NCI-H1436 treated with DMSO at 0.1 percent for 48 hours (cell line): ENCODE results near the gene ARHGAP10.
"Not testable (repeated sequence)": the region's sequence is repeated elsewhere in the genome, so short reads cannot be mapped to it uniquely, and the experiment has no call there.

ENCODE experiments used
- DNase-seq: peaks from one replicate; lab custom pipeline; 2025; lab: John Stamatoyannopoulos, UW

Gene ARHGAP10

GRCh38 chr4:147793569-147794313, 61.9 kb downstream of the ARHGAP10 start:
- peak; percentile 17 for DNase-seq

GRCh38 chr4:147794314-147794680, 62.4 kb downstream of the ARHGAP10 start:
- no peak for DNase-seq

- no peak for DNase-seq
Observed at GRCh38 chr4:147794787-147795413, 63.0 kb downstream of the ARHGAP10 start.

- DNase-seq, result not testable (repeated sequence)
Observed at GRCh38 chr4:147799057-147799456, 67.2 kb downstream of the ARHGAP10 start.

DNA sequence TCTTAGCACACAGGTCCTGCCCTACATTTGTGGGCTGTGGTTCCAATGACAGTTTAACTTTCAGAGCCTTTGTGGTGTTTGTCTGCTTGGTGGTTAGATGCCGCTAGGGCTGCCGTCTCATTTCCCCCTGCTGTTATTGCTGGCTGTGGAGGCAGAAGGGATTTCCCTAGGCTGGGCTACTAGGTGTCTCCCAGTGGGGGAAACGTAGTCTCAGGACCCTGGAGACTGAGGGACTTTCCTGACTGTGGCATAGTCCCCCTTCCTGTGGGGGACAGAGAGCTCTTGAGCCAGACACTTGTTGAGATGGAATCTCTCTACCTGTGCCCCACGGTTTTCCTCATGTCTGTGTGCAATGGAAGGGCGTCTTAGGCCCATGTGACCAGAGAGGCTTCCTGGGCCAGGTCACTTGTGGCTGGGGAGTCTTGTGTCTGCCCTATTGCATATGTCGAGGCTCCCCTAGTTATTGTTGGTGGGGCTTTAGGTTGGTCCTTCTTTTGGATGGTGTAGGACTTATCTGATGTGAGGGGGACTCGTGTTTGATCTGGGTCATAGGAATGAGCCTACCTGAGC, 68.2 kb downstream of the ARHGAP10 start:
- no peak for DNase-seq

GRCh38 chr4:147801820-147802219, 69.9 kb downstream of the ARHGAP10 start:
- no peak for DNase-seq

- DNase-seq, result no peak
Observed at GRCh38 chr4:147802346-147802745, 70.5 kb downstream of the ARHGAP10 start.

GRCh38 chr4:147805946-147806345, 74.1 kb downstream of the ARHGAP10 start:
- DNase-seq, result no peak

DNA sequence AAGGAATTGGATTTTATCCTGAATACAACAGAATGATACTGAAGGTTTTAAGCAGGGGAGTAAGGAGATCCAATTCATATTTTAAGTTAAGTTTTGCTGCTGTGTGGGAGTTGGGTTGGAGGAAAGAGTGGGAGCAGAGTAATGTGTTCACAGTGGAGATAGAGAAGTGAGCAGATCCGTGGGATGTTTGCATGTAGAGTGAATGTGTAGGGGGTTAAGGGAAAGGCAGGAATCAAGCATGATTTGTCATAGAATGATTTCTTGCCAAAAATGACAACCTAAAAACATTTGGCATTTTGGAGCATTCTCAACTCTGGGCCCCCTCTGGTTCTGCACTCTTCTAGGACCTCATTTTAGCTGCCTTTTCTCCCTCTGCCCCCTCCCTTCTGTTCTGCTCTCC, 76.6 kb downstream of the ARHGAP10 start:
- no peak for DNase-seq

- no peak for DNase-seq
Observed at GRCh38 chr4:147809211-147809610, 77.3 kb downstream of the ARHGAP10 start.

DNA sequence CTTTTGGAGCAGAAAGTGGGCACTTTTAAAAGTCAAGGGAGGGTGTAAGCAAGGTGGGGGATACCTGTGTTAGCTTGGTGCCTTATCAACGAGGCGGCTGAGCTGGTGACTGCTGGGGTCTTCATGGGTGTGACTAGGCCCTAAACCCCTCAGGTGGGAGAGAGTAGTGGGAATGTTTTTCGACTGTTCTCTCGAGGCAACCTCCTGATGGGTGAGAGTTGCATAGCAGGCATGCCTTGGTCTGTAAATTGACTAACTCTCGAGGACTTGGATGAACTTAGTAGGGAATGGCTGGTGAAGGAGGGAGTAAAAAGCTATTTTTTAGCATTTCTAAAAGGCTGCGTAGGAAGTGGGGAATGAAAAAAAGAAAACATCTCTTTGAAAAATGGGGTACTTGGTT, 80.0 kb downstream of the ARHGAP10 start:
- DNase-seq, result no peak

DNA sequence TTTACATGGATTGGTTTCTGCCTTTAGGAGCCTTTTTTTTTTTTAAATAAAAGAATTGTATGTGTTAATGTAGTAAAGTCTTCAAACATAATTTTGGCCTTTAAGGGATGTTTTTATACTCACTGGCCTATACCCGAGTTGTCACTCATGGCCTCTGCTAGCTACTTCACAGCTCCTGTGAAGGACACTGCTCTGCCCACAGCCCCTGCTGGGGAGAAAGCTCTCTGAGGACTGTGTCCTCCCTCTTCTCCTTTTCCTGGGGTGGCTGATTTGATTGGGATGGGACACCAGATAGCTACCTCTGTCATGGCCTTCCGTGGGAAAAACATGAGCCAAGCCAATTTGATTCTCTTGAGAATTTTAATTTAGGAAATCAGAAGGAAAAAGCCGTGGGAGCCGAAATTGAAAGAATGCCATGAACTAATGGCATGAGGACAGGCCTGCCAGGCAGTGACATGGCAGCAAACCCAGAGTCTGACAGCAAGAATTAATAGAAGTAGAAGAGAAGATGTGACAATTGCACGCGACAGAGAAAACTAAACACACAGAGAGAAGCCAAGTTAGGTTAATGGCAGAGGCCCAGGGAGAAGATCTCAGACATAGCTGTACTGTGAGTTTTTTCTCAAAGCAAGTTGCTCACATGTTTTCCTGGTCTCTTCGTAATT, 81.4 kb downstream of the ARHGAP10 start:
- DNase-seq, result no peak

DNA sequence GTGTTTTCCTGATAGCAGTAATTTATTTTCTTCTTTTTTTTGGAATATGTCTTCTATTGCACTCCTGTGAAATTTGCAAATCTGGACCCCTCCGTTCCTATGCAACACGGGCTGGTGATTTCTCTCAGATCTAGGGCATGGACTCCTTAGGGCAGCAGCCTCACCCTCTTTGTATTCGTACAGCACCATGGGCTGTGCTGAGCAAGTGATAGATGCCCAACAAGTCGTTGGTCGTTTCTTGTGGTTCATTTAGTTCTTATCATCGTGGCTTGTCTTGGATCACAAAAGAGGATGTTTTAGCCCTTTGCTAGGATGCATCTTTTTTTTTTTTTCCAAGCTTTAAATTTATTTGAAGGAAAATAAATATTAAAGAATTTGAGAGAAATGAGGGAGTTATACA, 82.1 kb downstream of the ARHGAP10 start:
- no peak for DNase-seq

- DNase-seq, result no peak
Observed at GRCh38 chr4:147814376-147814775, 82.5 kb downstream of the ARHGAP10 start.

- no peak for DNase-seq
Observed at GRCh38 chr4:147815741-147816140, 83.9 kb downstream of the ARHGAP10 start.

GRCh38 chr4:147816382-147817254, 84.7 kb downstream of the ARHGAP10 start:
- no peak for DNase-seq

DNA sequence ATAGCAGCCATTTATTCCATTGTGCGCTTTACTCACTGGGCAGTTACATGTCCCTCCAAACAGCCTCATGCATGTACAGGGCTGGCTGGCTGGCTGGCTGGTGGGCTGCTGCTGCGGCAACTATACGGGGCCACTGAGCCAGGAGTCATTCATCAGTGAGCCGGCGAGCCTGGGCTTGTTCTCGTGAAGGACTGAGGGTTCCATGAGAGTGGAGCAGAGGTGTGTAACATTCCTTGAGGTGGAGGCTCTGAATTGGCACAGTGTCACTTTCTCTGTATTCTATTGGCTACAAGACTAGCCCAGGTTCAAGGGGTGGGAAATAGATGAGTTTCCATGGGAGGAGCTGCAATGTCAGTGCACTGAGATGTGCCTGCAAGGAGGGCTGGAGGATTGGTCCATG, 89.1 kb downstream of the ARHGAP10 start:
- DNase-seq, result no peak

DNA sequence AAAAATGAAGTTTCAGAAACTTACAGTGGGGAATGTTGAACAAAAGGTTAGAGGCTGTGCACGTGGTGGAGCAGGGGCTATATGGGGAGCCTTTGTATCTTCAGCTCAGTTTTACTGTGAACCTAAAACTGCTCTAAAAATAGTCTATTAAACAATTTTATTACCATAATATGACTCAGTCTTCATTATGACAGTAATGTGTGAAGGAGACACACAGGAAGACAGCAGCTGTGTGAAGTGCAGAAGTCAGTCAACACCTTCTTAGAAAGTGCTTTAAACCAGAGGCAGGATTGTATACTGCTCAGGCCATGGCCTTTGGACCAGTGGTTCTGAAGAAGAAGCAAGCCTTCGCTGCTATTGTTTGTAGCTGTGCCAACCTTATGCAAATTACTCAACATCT, 89.7 kb downstream of the ARHGAP10 start:
- DNase-seq, result no peak

DNA sequence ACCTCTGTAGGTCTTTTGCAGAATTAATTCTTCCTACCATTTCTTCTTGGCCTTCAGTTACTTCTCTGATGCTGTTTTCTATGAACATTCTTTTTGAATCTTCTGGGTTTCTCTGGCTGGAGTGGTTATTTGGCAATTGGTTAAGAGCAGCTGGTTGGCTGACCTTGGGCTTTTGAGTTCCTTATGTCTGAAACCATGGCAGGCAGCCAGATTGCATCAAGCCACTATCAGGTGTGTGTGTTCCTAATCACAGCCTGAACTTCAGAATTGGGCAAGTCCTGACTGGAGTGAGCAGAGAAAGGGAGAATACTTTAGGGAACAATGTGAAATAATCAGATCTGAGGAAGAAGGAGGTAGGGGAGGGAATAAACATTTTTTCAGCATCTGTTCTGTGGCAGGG, 90.2 kb downstream of the ARHGAP10 start:
- no peak for DNase-seq

DNA sequence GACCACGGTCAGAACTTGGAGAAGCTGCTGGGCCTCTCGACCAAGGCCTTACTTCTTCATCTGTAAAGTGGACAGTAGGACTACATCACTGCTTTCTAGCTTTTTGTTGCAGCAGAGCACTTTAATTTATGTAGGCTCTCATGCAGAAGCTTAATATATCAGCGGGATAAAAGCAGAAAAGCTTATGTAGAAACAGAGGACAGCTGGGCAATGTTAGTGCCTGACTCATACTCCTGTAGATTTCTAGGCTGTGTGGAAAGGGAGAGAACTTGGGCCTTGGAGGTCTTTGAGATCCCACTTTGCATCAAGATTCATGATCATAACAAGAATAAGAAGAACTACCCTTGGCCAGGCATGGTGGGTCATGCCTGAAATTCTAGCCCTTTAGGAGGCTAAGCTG, 91.2 kb downstream of the ARHGAP10 start:
- no peak for DNase-seq

DNA sequence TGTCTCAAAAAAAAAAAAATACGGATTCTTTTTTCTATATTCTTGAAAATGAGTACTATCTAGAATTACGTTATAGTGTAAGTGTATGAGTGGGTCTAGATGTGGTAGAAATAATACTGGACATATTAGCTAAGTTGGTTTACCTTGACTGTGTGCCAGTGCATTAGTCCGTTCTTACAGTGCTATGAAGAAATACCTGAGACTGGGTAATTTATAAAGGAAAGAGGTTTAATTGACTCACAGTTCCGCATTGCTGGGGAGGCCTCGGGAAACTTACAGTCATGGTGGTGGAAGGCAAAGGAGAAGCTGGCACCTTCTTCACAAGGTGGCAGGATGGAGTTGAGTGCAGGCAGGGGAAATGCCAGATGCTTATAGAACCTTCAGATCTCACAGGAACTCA, 92.4 kb downstream of the ARHGAP10 start:
- DNase-seq, result no peak

- no peak for DNase-seq
Observed at GRCh38 chr4:147824884-147825283, 93.0 kb downstream of the ARHGAP10 start.
